Measurements from ENCODE around the gene CHST11.

DNA sequence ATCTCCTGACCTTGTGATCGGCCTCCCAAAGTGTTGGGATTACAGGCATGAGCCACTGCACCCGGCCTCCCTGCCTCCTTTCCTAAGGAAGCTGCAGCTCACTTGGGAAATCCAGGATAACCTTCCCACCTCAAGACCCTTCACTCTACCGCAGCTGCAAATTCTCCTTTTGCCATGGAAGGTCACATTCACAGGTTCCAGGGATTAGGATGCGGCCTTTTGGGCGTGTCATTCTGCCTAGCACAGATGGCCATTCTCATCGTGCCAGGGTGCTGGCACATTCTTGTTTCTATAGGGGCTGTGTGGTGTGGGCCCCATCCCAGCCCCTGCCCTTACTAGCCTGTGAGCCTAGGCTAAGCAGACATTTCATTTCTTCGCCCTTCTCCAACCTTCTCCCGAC is 219.9 kb downstream of the CHST11 start:
- TF ChIP-seq, protein P1, sequence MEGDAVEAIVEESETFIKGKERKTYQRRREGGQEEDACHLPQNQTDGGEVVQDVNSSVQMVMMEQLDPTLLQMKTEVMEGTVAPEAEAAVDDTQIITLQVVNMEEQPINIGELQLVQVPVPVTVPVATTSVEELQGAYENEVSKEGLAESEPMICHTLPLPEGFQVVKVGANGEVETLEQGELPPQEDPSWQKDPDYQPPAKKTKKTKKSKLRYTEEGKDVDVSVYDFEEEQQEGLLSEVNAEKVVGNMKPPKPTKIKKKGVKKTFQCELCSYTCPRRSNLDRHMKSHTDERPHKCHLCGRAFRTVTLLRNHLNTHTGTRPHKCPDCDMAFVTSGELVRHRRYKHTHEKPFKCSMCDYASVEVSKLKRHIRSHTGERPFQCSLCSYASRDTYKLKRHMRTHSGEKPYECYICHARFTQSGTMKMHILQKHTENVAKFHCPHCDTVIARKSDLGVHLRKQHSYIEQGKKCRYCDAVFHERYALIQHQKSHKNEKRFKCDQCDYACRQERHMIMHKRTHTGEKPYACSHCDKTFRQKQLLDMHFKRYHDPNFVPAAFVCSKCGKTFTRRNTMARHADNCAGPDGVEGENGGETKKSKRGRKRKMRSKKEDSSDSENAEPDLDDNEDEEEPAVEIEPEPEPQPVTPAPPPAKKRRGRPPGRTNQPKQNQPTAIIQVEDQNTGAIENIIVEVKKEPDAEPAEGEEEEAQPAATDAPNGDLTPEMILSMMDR (conservative IDR thresholded peaks at IDR 0.05 in 1 of 2, IDR thresholded peaks at IDR 0.05 in 1 of 2; ENCODE audit: extremely low read depth in 1 of 2, insufficient read depth in 1 of 2, low read depth in 1 of 2, low read length in 2 of 2), result no peak
- no peak for TF ChIP-seq EZH2 (IDR thresholded peaks at IDR 0.05; ENCODE audit: borderline replicate concordance, low read length)
